OCI-LY1 (cell line): ENCODE data around the gene BBC3.
A peak's percentile ranks its signal among the peaks of the same experiment; 100 is the strongest.

ENCODE experiments used
- H2AFZ ChIP-seq: fragments of 200-600 bp; sonication (generic), shearing (Covaris generic); 2 replicates; pipeline ENCODE4 v1.6.0; 2014; ENCODE audit warnings: antibody characterized with exemption, mild to moderate bottlenecking, low read length
- H3F3A ChIP-seq: fragments of 200-600 bp; sonication (generic), shearing (Covaris generic); 2 replicates; pipeline ENCODE4 v1.6.0; 2014; ENCODE audit warnings: mild to moderate bottlenecking, antibody characterized with exemption, low read length, moderate library complexity; ENCODE audit not compliant: insufficient read depth
- H3K27ac ChIP-seq: fragments of 200-600 bp; sonication (generic); 2 replicates; pipeline ENCODE4 v1.5.1; 2014; ENCODE audit warnings: low read length, mixed run types, mild to moderate bottlenecking, low read depth; ENCODE audit not compliant: poor library complexity, severe bottlenecking
- H3K27me3 ChIP-seq: fragments of 200-600 bp; sonication (generic); 2 replicates; pipeline ENCODE4 v1.6.0; 2014; ENCODE audit warnings: antibody characterized with exemption, mild to moderate bottlenecking, low read length, moderate library complexity; ENCODE audit not compliant: insufficient read depth
- H3K36me3 ChIP-seq: fragments of 200-600 bp; sonication (generic); 2 replicates; pipeline ENCODE4 v1.6.1; 2014; ENCODE audit warnings: mild to moderate bottlenecking, antibody characterized with exemption, low read length, moderate library complexity, mixed read lengths; ENCODE audit not compliant: insufficient read depth
- H3K4me1 ChIP-seq: fragments of 200-600 bp; sonication (generic); 2 replicates; pipeline ENCODE4 v1.5.1; 2014; ENCODE audit warnings: mild to moderate bottlenecking, low read length, moderate library complexity; ENCODE audit not compliant: insufficient read depth, severe bottlenecking
- H3K4me2 ChIP-seq: fragments of 200-600 bp; sonication (generic), shearing (Covaris generic); 2 replicates; pipeline ENCODE4 v1.6.1; 2014; ENCODE audit warnings: low read length
- H3K4me3 ChIP-seq: fragments of 200-600 bp; sonication (generic); 2 replicates; pipeline ENCODE4 v1.5.1; 2014; ENCODE audit warnings: low read length, low read depth, mild to moderate bottlenecking, mixed read lengths; ENCODE audit not compliant: poor library complexity, severe bottlenecking
- H3K79me2 ChIP-seq: fragments of 200-600 bp; shearing (Covaris generic); 2 replicates; pipeline ENCODE4 v1.6.1; 2016; ENCODE audit warnings: mixed run types, low read length, mixed read lengths; ENCODE audit not compliant: insufficient read depth
- H3K9ac ChIP-seq: fragments of 200-600 bp; sonication (generic), shearing (Covaris generic); 2 replicates; pipeline ENCODE4 v1.6.1; 2014; ENCODE audit warnings: mild to moderate bottlenecking, low read length, mixed read lengths
- H3K9me2 ChIP-seq: fragments of 200-600 bp; sonication (generic), shearing (Covaris generic); 2 replicates; pipeline ENCODE4 v1.6.1; 2014; ENCODE audit warnings: low read depth, mild to moderate bottlenecking, low read length, mixed read lengths
- H3K9me3 ChIP-seq: fragments of 200-600 bp; shearing (Covaris generic); 2 replicates; pipeline ENCODE4 v1.6.1; 2014; ENCODE audit warnings: low read length, mixed read lengths
- H4K20me1 ChIP-seq: fragments of 200-600 bp; sonication (generic), shearing (Covaris generic); 2 replicates; pipeline ENCODE4 v1.6.0; 2016; ENCODE audit warnings: mild to moderate bottlenecking, low read length; ENCODE audit not compliant: insufficient read depth
- CTCF ChIP-seq: fragments of 200-600 bp; sonication (generic), shearing (Covaris generic); IDR thresholded peaks from 2 replicates; pipeline ENCODE4 v1.5.1; 2017; ENCODE audit warnings: mild to moderate bottlenecking, antibody characterized with exemption, low read length, moderate library complexity, mixed read lengths
- EZH2 ChIP-seq: fragments of 200-600 bp; sonication (generic), shearing (Covaris generic); IDR thresholded peaks from 2 replicates; pipeline ENCODE4 v1.8.0; 2017; ENCODE audit warnings: borderline replicate concordance, mixed run types, mild to moderate bottlenecking, antibody characterized with exemption, low read length, moderate library complexity, mixed read lengths

Gene BBC3

GRCh38 chr19:47258895-47259555 is 28.0 kb upstream of the BBC3 start:
- no peak overlapping the region for H2AFZ ChIP-seq
- no peaks in the 10 kb centered on the region for H3F3A ChIP-seq
- no peak overlapping the region for H3K27ac ChIP-seq
- no peaks in the 10 kb centered on the region for H3K9me2 ChIP-seq
- no peaks in the 10 kb centered on the region for H3K9me3 ChIP-seq
- H3K4me2 ChIP-seq: no peak overlapping the region
- no peaks in the 10 kb centered on the region for H4K20me1 ChIP-seq
- H3K27me3 ChIP-seq: no peaks in the 10 kb centered on the region
- H3K9ac ChIP-seq: no peak overlapping the region
- no peak overlapping the region for H3K4me3 ChIP-seq
- TF ChIP-seq CTCF (no peak), EZH2 (no peak)
- H3K79me2 ChIP-seq: no peaks in the 10 kb centered on the region
- peaks cover 14% of the 10 kb centered on the region for H3K36me3 ChIP-seq
- peaks cover 28% of the 10 kb centered on the region for H3K4me1 ChIP-seq

GRCh38 chr19:47258434-47258833 is 27.4 kb upstream of the BBC3 start:
- Histone ChIP-seq H3K27me3 (no peaks in the 10 kb centered on the region), H2AFZ (no peak overlapping the region), H3K4me1 (peaks cover 28% of the 10 kb centered on the region), H3K79me2 (no peaks in the 10 kb centered on the region), H4K20me1 (no peaks in the 10 kb centered on the region), H3K9ac (no peak overlapping the region), H3K4me3 (peak overlapping the region; percentile 67), H3K9me2 (no peaks in the 10 kb centered on the region), H3K36me3 (peaks cover 14% of the 10 kb centered on the region), H3K9me3 (no peaks in the 10 kb centered on the region), H3K27ac (no peak overlapping the region), H3F3A (no peaks in the 10 kb centered on the region), H3K4me2 (no peak overlapping the region)
- TF ChIP-seq CTCF (no peak), EZH2 (no peak)

- no peaks in the 10 kb centered on the region for H3F3A ChIP-seq
These were observed 26.6 kb upstream of the BBC3 start for GRCh38 chr19:47257411-47258169.

More at GRCh38 chr19:47257411-47258169, 26.6 kb upstream of the BBC3 start:
- H2AFZ ChIP-seq: no peak overlapping the region
- peak overlapping the region; percentile 78 for H3K4me2 ChIP-seq
- peak overlapping the region; percentile 67 for H3K4me3 ChIP-seq
- no peaks in the 10 kb centered on the region for H4K20me1 ChIP-seq
- peaks cover 14% of the 10 kb centered on the region for H3K36me3 ChIP-seq
- no peaks in the 10 kb centered on the region for H3K79me2 ChIP-seq
- no peaks in the 10 kb centered on the region for H3K27me3 ChIP-seq
- peak overlapping the region; percentile 59 for H3K27ac ChIP-seq
- TF ChIP-seq CTCF (no peak), EZH2 (no peak)
- peaks cover 24% of the 10 kb centered on the region for H3K4me1 ChIP-seq
- peak overlapping the region; percentile 66 for H3K9ac ChIP-seq
- H3K9me2 ChIP-seq: no peaks in the 10 kb centered on the region
- H3K9me3 ChIP-seq: no peaks in the 10 kb centered on the region
